HEK293 (cell line): ENCODE data around the gene SLIT1.

Experiments
- CTCF ChIP-seq: fragments of 450-650 bp; formaldehyde crosslinking; IDR thresholded peaks from 2 replicates; pipeline ENCODE4 v1.5.1; 2016; ENCODE audit warnings: missing biosample characterization, missing genetic modification characterization
- GLI4 ChIP-seq: fragments of 450-650 bp; formaldehyde crosslinking; IDR thresholded peaks from 2 replicates; pipeline ENCODE4 v1.5.1; 2016; ENCODE audit warnings: missing biosample characterization, missing genetic modification characterization
- HOXC10 ChIP-seq: sonication (generic); formaldehyde crosslinking; IDR thresholded peaks from 2 replicates; pipeline ENCODE4 v1.8.1; 2023; ENCODE audit warnings: mild to moderate bottlenecking, missing genetic modification reagents
- MEIS1 ChIP-seq: sonication (generic); formaldehyde crosslinking; IDR thresholded peaks from 2 replicates; pipeline ENCODE4 v1.8.1; 2022; ENCODE audit warnings: missing genetic modification reagents, mild to moderate bottlenecking, borderline replicate concordance
- REST ChIP-seq: fragments of 450-650 bp; formaldehyde crosslinking; IDR thresholded peaks from 2 replicates; pipeline ENCODE4 v1.5.1; 2016; ENCODE audit warnings: missing biosample characterization, missing genetic modification characterization
- ZBTB1 ChIP-seq: fragments of 450-650 bp; formaldehyde crosslinking; IDR thresholded peaks from 2 replicates; pipeline ENCODE4 v1.5.1; 2016; ENCODE audit warnings: missing biosample characterization, missing genetic modification characterization
- ZNF302 ChIP-seq: fragments of 450-650 bp; formaldehyde crosslinking; IDR thresholded peaks from 2 replicates; pipeline ENCODE4 v1.5.1; 2016; ENCODE audit warnings: missing biosample characterization, missing genetic modification characterization, low read depth
- ZNF610 ChIP-seq: fragments of 450-650 bp; formaldehyde crosslinking; IDR thresholded peaks from 2 replicates; pipeline ENCODE4 v1.5.1; 2016; ENCODE audit warnings: missing biosample characterization, missing genetic modification characterization, borderline replicate concordance

GRCh38 chr10:97017474-97017903 is 168.3 kb downstream of the SLIT1 start:
- no peak for TF ChIP-seq CTCF (tag by site-specific recombination)
- TF ChIP-seq ZNF610 (tag by site-specific recombination) = no peak
- TF ChIP-seq ZNF302 = no peak
- no peak for TF ChIP-seq GLI4 (tag by site-specific recombination)
- TF ChIP-seq HOXC10 (CRISPR knock-in tag) = no peak
- no peak for TF ChIP-seq MEIS1 (CRISPR knock-in tag)
- no peak for TF ChIP-seq ZBTB1 (tag by site-specific recombination)
- no peak for TF ChIP-seq REST (tag by site-specific recombination)
